ENCODE data around the gene BICDL2. TPM values are rescaled to one million over a fixed set of nuclear protein-coding genes. Genes with fewer than 3 reads are reported as not detected.

The BICDL2 gene
- total and polyA plus RNA-seq, 9 of the 15 experiments (the other 6 are each of a cell fraction or from before 2014, with no cell fraction given) = 0.09 to 0.28 (median 0.09) TPM; not detected in 6

- TF ChIP-seq ZNF609 (CRISPR knock-in tag; IDR thresholded peaks at IDR 0.05; ENCODE audit: borderline replicate concordance) = no peak
- no peak for TF ChIP-seq KDM5B (IDR thresholded peaks at IDR 0.05; ENCODE audit: insufficient replicate concordance, low read depth, low read length)
- no peak for TF ChIP-seq CHD1 (IDR thresholded peaks at IDR 0.05; ENCODE audit: low read length)
- TF ChIP-seq ATF3 (IDR thresholded peaks at IDR 0.05) = no peak
- no peak for TF ChIP-seq ATF3 (CRISPR knock-in tag; conservative IDR thresholded peaks at IDR 0.05)
- TF ChIP-seq GATA2 (CRISPR knock-in tag; IDR thresholded peaks at IDR 0.05) = no peak
- TF ChIP-seq RFX7 (CRISPR knock-in tag; IDR thresholded peaks at IDR 0.05) = no peak
- no peak for TF ChIP-seq PRMT5 (CRISPR knock-in tag; IDR thresholded peaks at IDR 0.05)
- no peak for TF ChIP-seq IRF9 (tag; IDR thresholded peaks at IDR 0.05)
- no peak for TF ChIP-seq HBP1 (CRISPR knock-in tag; IDR thresholded peaks at IDR 0.05)
- no peak for TF ChIP-seq ZNF449 (CRISPR knock-in tag; IDR thresholded peaks at IDR 0.05)
- TF ChIP-seq ZBTB17 (CRISPR knock-in tag; IDR thresholded peaks at IDR 0.05) = no peak
- TF ChIP-seq SIN3B (IDR thresholded peaks at IDR 0.05; ENCODE audit: low read depth) = peak; percentile 42; the same call in 1 of the 2 replicates
- TF ChIP-seq ZSCAN29 (IDR thresholded peaks at IDR 0.05) = no peak
- no peak for TF ChIP-seq ZNF512 (tag; IDR thresholded peaks at IDR 0.05)
- TF ChIP-seq BCOR (IDR thresholded peaks at IDR 0.05) = peak; percentile 71
- TF ChIP-seq POLR2AphosphoS5 (IDR thresholded peaks at IDR 0.05; ENCODE audit: control insufficient read depth, insufficient read depth, low read depth, low read length) = no peak
- TF ChIP-seq ZNF24 (IDR thresholded peaks at IDR 0.05) = no peak; the same call in 1 of the 2 replicates
These were observed 53.0 kb downstream of the BICDL2 start (continued) for GRCh38 chr16:2983706-2984136.

All from K562 (cell line).